ENCODE data around the gene DDC. TPM values are rescaled to one million over a fixed set of nuclear protein-coding genes. Genes with fewer than 3 reads are reported as not detected.
A peak's percentile ranks its signal among the peaks of the same experiment; 100 is the strongest.

The DDC gene
- total RNA-seq, 2 donors from 2014 or later: 0.85 TPM; not detected in 1

DNA sequence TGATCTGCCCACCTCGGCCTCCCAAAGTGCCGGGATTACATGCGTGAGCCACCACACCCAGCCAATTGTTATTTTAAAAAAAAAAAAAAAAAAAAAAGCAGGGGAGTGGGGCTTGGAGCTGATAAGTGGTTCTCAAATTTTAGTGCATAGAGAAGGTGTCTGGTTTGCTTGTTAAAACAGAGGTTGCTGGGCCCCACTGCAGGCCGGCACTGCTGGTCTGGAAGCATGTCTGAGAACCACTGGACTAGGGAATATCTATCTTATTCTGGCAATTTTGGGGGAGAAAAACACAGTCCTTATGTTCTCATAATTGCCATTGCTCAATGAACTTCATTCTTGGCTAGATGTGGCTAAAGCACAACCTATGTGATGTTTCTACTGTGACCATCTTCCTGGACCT, 96.0 kb downstream of the DDC start:
- Histone ChIP-seq H3K4me1 (ENCODE audit: control insufficient read depth in 1 of 2, low read depth in 2 of 2) (peaks cover 0 to 4% of the 10 kb centered on the region in 2 donors), H3K36me3 (no peaks in the 10 kb centered on the region), H3K27me3 (replicated peaks; ENCODE audit: insufficient read depth) (no peaks in the 10 kb centered on the region), H3K9me3 (no peaks in the 10 kb centered on the region), H3K27ac (no peak overlapping the region), H3K4me3 (no peak overlapping the region)
- DNase-seq (ENCODE audit: low spot score): no peak
- no peak for ATAC-seq (ENCODE audit: insufficient number of reproducible peaks, low FRiP score, low read depth)
- TF ChIP-seq, protein P1, sequence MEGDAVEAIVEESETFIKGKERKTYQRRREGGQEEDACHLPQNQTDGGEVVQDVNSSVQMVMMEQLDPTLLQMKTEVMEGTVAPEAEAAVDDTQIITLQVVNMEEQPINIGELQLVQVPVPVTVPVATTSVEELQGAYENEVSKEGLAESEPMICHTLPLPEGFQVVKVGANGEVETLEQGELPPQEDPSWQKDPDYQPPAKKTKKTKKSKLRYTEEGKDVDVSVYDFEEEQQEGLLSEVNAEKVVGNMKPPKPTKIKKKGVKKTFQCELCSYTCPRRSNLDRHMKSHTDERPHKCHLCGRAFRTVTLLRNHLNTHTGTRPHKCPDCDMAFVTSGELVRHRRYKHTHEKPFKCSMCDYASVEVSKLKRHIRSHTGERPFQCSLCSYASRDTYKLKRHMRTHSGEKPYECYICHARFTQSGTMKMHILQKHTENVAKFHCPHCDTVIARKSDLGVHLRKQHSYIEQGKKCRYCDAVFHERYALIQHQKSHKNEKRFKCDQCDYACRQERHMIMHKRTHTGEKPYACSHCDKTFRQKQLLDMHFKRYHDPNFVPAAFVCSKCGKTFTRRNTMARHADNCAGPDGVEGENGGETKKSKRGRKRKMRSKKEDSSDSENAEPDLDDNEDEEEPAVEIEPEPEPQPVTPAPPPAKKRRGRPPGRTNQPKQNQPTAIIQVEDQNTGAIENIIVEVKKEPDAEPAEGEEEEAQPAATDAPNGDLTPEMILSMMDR (IDR thresholded peaks at IDR 0.05): no peak

DNA sequence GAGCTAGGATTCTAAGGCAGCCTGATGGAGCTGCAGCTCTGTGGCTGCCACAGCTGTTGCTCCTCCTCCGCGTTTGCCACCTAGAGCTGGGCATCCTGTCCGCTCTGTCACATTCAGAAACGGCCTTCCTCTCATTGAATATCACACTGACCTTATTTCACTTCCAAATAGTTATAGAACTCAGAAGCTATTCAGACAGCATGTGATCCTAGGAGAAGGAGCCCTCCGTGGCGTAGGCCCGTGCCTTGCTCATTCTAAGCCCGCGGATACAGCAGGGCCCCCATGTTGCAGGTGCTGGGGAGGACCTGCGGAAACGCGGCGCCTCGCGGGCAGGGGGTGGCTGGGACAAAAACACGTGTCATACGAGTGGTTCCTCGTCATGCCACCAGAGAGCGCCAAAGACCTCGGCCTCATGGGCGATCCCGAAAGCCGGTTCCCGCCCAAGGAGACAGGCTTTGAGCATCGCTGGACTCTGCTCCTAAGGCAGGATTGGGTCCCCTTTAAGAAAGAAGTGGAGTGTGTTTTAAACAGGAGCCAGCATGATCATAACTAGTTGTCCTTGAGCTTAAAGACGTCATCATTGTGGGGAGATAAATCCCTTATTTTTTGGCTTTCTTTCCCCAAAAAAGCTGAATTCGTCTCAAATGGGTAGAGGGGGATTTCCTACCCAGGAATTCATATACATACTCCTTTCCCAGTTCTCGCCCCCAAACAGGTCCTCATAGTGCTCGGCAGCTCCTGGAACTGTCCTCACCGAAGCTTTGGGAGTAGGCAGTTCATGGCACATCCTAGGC, 97.2 kb downstream of the DDC start:
- ATAC-seq (ENCODE audit: insufficient number of reproducible peaks, low FRiP score, low read depth) (no peak), DNase-seq (ENCODE audit: low spot score) (no peak)
- Histone ChIP-seq H3K27ac (no peak overlapping the region), H3K9me3 (no peaks in the 10 kb centered on the region), H3K27me3 (replicated peaks; ENCODE audit: insufficient read depth) (no peaks in the 10 kb centered on the region), H3K36me3 (no peaks in the 10 kb centered on the region), H3K4me1 (ENCODE audit: control insufficient read depth in 1 of 2, low read depth in 2 of 2) (peaks cover 0 to 4% of the 10 kb centered on the region in 2 donors), H3K4me3 (peak overlapping the region; percentile 45)
- TF ChIP-seq, protein P1 (IDR thresholded peaks at IDR 0.05): peak; percentile 87

DNA sequence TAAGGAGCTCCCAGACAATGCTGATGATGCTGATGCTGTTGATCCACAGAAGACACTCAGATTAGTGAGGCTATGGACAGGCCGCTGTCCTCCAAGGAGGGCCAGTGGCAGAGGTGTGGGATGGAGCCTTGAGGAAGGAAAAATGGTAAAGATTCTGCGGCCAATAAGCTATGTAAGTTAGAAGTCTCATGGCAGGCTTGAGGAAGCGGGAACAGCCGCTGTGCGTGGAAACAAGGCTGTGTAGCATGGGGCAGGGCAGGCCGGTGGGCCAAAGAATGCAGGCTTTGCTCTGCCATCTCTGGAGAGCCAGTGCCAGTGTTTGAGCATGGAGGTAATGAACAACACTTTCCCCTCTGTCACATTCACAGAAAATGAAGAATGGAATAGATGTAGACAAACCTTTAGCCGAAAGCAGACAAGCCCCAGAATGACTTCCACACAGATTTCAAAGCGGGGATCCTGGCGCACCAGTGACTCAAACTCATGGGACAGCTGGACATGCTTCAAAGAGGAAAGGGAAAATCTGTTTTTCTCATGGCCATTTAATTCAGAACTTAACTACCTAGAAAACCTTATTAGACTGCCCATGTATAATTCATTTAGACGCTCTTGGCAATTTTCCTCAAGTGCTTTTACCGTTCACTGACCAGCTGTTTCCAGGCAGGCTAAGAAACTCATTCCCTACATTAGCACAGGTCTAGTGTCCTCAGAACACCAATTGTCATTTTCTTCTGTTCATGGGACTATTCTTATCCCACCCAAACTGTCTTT, 98.2 kb downstream of the DDC start:
- peaks cover 0 to 4% of the 10 kb centered on the region in 2 donors for H3K4me1 ChIP-seq (ENCODE audit: control insufficient read depth in 1 of 2, low read depth in 2 of 2)
- no peaks in the 10 kb centered on the region for H3K9me3 ChIP-seq
- no peaks in the 10 kb centered on the region for H3K36me3 ChIP-seq
- H3K27me3 ChIP-seq (replicated peaks; ENCODE audit: insufficient read depth): no peaks in the 10 kb centered on the region
- H3K27ac ChIP-seq: no peak overlapping the region
- TF ChIP-seq, protein P1 (IDR thresholded peaks at IDR 0.05): no peak
- H3K4me3 ChIP-seq: no peak overlapping the region
- ATAC-seq (ENCODE audit: insufficient number of reproducible peaks, low FRiP score, low read depth) (no peak), DNase-seq (ENCODE audit: low spot score) (no peak)

DNA sequence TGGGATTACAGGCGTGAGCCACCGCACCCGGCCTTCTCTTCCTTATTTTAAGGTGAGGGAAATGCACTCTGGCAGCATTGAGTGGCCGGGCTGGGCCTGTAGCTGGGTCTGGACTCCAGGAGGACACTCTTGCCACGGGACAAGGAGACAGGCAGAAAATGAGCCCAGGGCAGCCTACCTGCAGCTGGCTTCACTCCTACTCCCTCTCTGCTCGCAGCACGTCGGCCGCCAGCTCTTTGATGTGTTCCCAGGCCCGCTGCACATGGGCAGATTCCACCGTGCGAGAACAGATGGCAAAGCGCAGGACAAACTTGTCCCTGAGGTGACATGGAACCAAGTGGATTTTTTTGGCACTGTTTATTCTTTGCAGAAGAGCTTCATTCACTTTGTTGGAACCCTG, 102.2 kb downstream of the DDC start:
- no peak for DNase-seq (ENCODE audit: low spot score)
- no peak for ATAC-seq (ENCODE audit: insufficient number of reproducible peaks, low FRiP score, low read depth)
- H3K9me3 ChIP-seq: no peaks in the 10 kb centered on the region
- no peak overlapping the region for H3K27ac ChIP-seq
- H3K27me3 ChIP-seq (replicated peaks; ENCODE audit: insufficient read depth): no peaks in the 10 kb centered on the region
- H3K36me3 ChIP-seq: no peaks in the 10 kb centered on the region
- no peak overlapping the region for H3K4me3 ChIP-seq
- peaks cover 0 to 4% of the 10 kb centered on the region in 2 donors for H3K4me1 ChIP-seq (ENCODE audit: control insufficient read depth in 1 of 2, low read depth in 2 of 2)
- TF ChIP-seq, protein P1 (IDR thresholded peaks at IDR 0.05): no peak

DNA sequence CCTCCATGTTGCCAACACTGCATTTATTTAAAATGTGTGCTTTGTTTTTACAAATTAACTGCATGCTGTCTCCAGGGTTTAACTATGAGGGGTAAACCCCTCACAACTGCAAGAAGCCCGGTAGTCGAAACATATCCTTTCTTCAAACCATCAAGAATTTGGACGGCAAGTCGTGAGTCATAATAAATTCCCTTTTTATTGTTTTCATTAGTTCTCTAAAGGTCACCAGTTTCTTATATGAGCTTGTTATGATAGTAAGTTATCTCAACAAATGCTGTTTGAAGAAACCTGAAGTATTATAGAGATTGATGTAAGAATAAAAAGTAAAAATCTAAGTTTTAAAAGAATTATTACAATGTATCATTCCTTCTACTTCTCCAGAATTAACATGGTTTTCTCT, 102.8 kb downstream of the DDC start:
- TF ChIP-seq, protein P1 (IDR thresholded peaks at IDR 0.05): no peak
- Histone ChIP-seq H3K4me3 (no peak overlapping the region), H3K27me3 (replicated peaks; ENCODE audit: insufficient read depth) (no peaks in the 10 kb centered on the region), H3K27ac (no peak overlapping the region), H3K36me3 (no peaks in the 10 kb centered on the region), H3K4me1 (ENCODE audit: control insufficient read depth in 1 of 2, low read depth in 2 of 2) (no peaks in the 10 kb centered on the region), H3K9me3 (no peaks in the 10 kb centered on the region)
- DNase-seq (ENCODE audit: low spot score) (no peak), ATAC-seq (ENCODE audit: insufficient number of reproducible peaks, low FRiP score, low read depth) (no peak)

All from thoracic aorta (tissue), 2 donors.